GM21360 (cell line): Measurements from ENCODE around the gene ASCC2.
A peak's percentile ranks its signal among the peaks of the same experiment; 100 is the strongest.

ENCODE experiments used
- ATAC-seq: cut with Tn5 transposase; IDR thresholded peaks from one replicate; pipeline ENCODE4 v1.9.1; 2021; ENCODE audit warnings: mild to moderate bottlenecking, moderate library complexity; ENCODE audit not compliant: unreplicated experiment

ASCC2 gene

GRCh38 chr22:29793396-29793795 lies 44.7 kb downstream of the ASCC2 start:
- no peak for ATAC-seq

- no peak for ATAC-seq
Observed at GRCh38 chr22:29790061-29790460, 48.0 kb downstream of the ASCC2 start.

GRCh38 chr22:29788339-29789279 lies 49.5 kb downstream of the ASCC2 start:
- no peak for ATAC-seq

- ATAC-seq = no peak
Observed at GRCh38 chr22:29787371-29787980, 50.6 kb downstream of the ASCC2 start.

- no peak for ATAC-seq
Observed at GRCh38 chr22:29786031-29786430, 52.0 kb downstream of the ASCC2 start.

GRCh38 chr22:29784451-29785361 lies 53.4 kb downstream of the ASCC2 start:
- no peak for ATAC-seq

- ATAC-seq = no peak
Observed at GRCh38 chr22:29782061-29782845, 55.8 kb downstream of the ASCC2 start.

GRCh38 chr22:29780748-29781676 lies 57.1 kb downstream of the ASCC2 start:
- no peak for ATAC-seq

GRCh38 chr22:29780220-29780619 lies 57.9 kb downstream of the ASCC2 start:
- ATAC-seq = no peak

GRCh38 chr22:29773233-29773632 lies 64.8 kb downstream of the ASCC2 start:
- ATAC-seq = no peak

GRCh38 chr22:29772170-29772641 lies 65.9 kb downstream of the ASCC2 start:
- no peak for ATAC-seq

GRCh38 chr22:29769723-29770321 lies 68.3 kb downstream of the ASCC2 start:
- no peak for ATAC-seq

- no peak for ATAC-seq
Observed at GRCh38 chr22:29768052-29768693, 69.9 kb downstream of the ASCC2 start.

- peak; percentile 60 for ATAC-seq
Observed at GRCh38 chr22:29767171-29768051, 70.7 kb downstream of the ASCC2 start, which contains the start of gene UQCR10. UQCR10 (plus strand) TSS chr22:29767369; CDS start chr22:29767399, 30 bp downstream.

- ATAC-seq = peak; percentile 76
Observed at GRCh38 chr22:29766632-29767170, 71.4 kb downstream of the ASCC2 start, which contains the start of gene ZMAT5. ZMAT5 (minus strand) TSS chr22:29767007; CDS start chr22:29748544, 18,463 bp downstream.

- ATAC-seq = peak; percentile 22
Observed at GRCh38 chr22:29765905-29766631, 72.0 kb downstream of the ASCC2 start.
